Left lung (tissue), 10 donors: ENCODE results near the gene MICAL2. TPM values are rescaled to one million over a fixed set of nuclear protein-coding genes. Genes with fewer than 3 reads are reported as not detected.

Source experiments
- ATAC-seq: fragments of 200-7000 bp; cut with Tn5 transposase; one replicate; pipeline ENCODE4 v1.9.1; 2020; ENCODE audit warnings: moderate library complexity
- DNase-seq, 4 donors: peaks; one replicate each; pipeline ENCODE4 v3.0.0-alpha.2; 2013 to 2020
- H3K27ac ChIP-seq, 2 donors: fragments of 200-600 bp; sonication (generic) in 1 of 2; one replicate each; pipeline versions ENCODE4 v1.5.0 to v1.8.0; 2020 to 2021
- H3K27me3 ChIP-seq, 2 donors: fragments of 200-600 bp; sonication (generic) in 1 of 2; one replicate each; pipeline versions ENCODE4 v1.5.0 to v1.8.0; 2020 to 2021
- H3K36me3 ChIP-seq, 2 donors: fragments of 200-600 bp; sonication (generic) in 1 of 2; one replicate each; pipeline versions ENCODE4 v1.5.0 to v1.8.0; 2020 to 2021
- H3K4me1 ChIP-seq, 2 donors: fragments of 200-600 bp; one replicate each; pipeline ENCODE4 v1.8.0; 2021
- H3K4me3 ChIP-seq, 2 donors: fragments of 200-600 bp; sonication (generic) in 1 of 2; one replicate each; pipeline versions ENCODE4 v1.5.0 to v1.8.0; 2020 to 2021; ENCODE audit warnings: mild to moderate bottlenecking in 1 of 2
- H3K9me3 ChIP-seq, 2 donors: fragments of 200-600 bp; sonication (generic) in 1 of 2; one replicate each; pipeline versions ENCODE4 v1.5.0 to v1.8.0; 2020 to 2021
- CTCF ChIP-seq, 2 donors: fragments of 200-600 bp; sonication (generic) in 1 of 2; IDR thresholded peaks; one replicate each; pipeline versions ENCODE4 v1.5.0 to v1.8.0; 2021; ENCODE audit warnings: antibody characterized with exemption in 2 of 2
- intact Hi-C, 2 donors: fragments of 100-400 bp; cut with DNase I; formaldehyde crosslinking; loops; one replicate each; pipeline versions ENCODE4 v1.11.2 to v1.14.2; 2022
- polyA plus RNA-seq, 6 donors: library from polyadenylated mRNA; unstranded; fragments of 120-200 nt; gene quantifications; one replicate each; pipeline ENCODE4 v1.2.1, GENCODE V29; 2013; ENCODE audit not compliant: insufficient read length in 6 of 6
- total RNA-seq, 2 donors: library from RNA; stranded (reverse); fragmentation: NEBNext Ultra II Directional; extraction: Animal tissue kit (Norgen Biotek cat#: 25700); gene quantifications; one replicate each; pipeline ENCODE4 v1.2.1, GENCODE V29; 2021
- donor health status: DM: no; HTN: yes; CAD: no.
- donor health status: DM: no; HTN: no; CAD: no.

The MICAL2 gene
- total and polyA plus RNA-seq, 8 donors = 49.8 to 293 (median 89.4) TPM

GRCh38 chr11:12164061-12165014, 53.9 kb downstream of the MICAL2 start:
- H3K27ac ChIP-seq = peak overlapping the region in 1 of 2 donors; percentile 54
- no peak for DNase-seq
- peaks cover 33 to 51% of the 10 kb centered on the region in 2 donors for H3K4me1 ChIP-seq
- TF ChIP-seq CTCF (IDR thresholded peaks at IDR 0.05) = no peak
- intact Hi-C loops = no loop called here
- peaks cover 0 to 29% of the 10 kb centered on the region in 2 donors for H3K36me3 ChIP-seq
- no peaks in the 10 kb centered on the region for H3K27me3 ChIP-seq
- no peak overlapping the region for H3K4me3 ChIP-seq
- no peak for ATAC-seq
- H3K9me3 ChIP-seq = no peaks in the 10 kb centered on the region

GRCh38 chr11:12165237-12165875, 55.0 kb downstream of the MICAL2 start:
- no peak overlapping the region for H3K4me3 ChIP-seq
- H3K36me3 ChIP-seq = peaks cover 0 to 29% of the 10 kb centered on the region in 2 donors
- H3K27me3 ChIP-seq = no peaks in the 10 kb centered on the region
- no peaks in the 10 kb centered on the region for H3K9me3 ChIP-seq
- DNase-seq = no peak
- ATAC-seq = no peak
- intact Hi-C loops = no loop called here
- no peak for TF ChIP-seq CTCF (IDR thresholded peaks at IDR 0.05)
- no peak overlapping the region for H3K27ac ChIP-seq
- H3K4me1 ChIP-seq = peaks cover 23 to 41% of the 10 kb centered on the region in 2 donors

GRCh38 chr11:12166299-12167060, 56.1 kb downstream of the MICAL2 start:
- no peak for DNase-seq
- Histone ChIP-seq H3K36me3 (peaks cover 0 to 29% of the 10 kb centered on the region in 2 donors), H3K4me1 (peaks cover 19 to 39% of the 10 kb centered on the region in 2 donors), H3K4me3 (no peak overlapping the region), H3K27ac (peak overlapping the region; percentile 60 to 67), H3K27me3 (no peaks in the 10 kb centered on the region), H3K9me3 (no peaks in the 10 kb centered on the region)
- intact Hi-C loops = no loop called here
- peak; percentile 3 for ATAC-seq
- no peak for TF ChIP-seq CTCF (IDR thresholded peaks at IDR 0.05)

- H3K27ac ChIP-seq = peak overlapping the region; percentile 60 to 67
Measured at GRCh38 chr11:12167061-12168000, 56.9 kb downstream of the MICAL2 start.

More at GRCh38 chr11:12167061-12168000, 56.9 kb downstream of the MICAL2 start:
- ATAC-seq = peak; percentile 74
- Histone ChIP-seq H3K9me3 (peaks cover 0 to 2% of the 10 kb centered on the region in 2 donors), H3K27me3 (no peaks in the 10 kb centered on the region), H3K4me1 (peaks cover 20 to 37% of the 10 kb centered on the region in 2 donors), H3K36me3 (peaks cover 0 to 24% of the 10 kb centered on the region in 2 donors), H3K4me3 (no peak overlapping the region)
- DNase-seq = peak in 3 of 4 donors; percentile 50 to 73 (median 55)
- intact Hi-C loops = no loop called here
- no peak for TF ChIP-seq CTCF (IDR thresholded peaks at IDR 0.05)
